NCI-H226 (cell line): ENCODE results near the gene PRND.
"Not testable (repeated sequence)": the region's sequence is repeated elsewhere in the genome, so short reads cannot be mapped to it uniquely, and the experiment has no call there.

Experiments
- DNase-seq: peaks from one replicate; pipeline ENCODE4 v3.0.0-alpha.2; 2015

The PRND gene

DNA sequence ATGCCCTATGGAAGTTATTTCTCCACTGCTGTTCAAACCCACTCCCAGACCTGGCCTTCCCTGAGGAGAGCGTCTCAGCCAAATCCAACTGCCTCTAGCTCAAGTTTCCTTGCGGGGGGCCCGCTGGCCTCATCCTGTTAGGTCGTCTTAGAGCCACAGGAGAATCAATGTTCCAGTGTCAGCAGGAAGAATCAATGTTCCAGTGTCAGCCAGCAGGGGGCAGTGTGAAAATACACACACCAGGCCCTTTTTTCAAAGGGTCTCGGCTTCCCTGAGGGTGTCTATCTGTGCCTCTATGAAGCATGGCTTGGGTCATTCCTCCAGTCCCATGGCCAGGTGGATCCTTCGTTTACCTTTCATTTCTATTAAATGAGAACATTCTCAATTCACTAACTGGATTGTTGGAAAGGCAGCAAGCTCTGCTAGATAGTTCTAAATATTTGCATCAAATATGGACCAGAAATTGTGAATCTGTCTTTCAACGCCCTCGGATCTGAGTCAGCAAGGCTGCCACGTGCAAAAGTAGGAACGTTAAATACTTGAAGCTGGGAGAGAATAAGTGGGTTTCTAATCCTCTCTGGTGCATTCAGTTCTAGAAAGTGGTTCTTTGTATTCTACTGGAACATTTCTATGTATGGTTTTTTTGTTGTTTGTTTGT is 19.2 kb downstream of the PRND start:
- no peak for DNase-seq

DNA sequence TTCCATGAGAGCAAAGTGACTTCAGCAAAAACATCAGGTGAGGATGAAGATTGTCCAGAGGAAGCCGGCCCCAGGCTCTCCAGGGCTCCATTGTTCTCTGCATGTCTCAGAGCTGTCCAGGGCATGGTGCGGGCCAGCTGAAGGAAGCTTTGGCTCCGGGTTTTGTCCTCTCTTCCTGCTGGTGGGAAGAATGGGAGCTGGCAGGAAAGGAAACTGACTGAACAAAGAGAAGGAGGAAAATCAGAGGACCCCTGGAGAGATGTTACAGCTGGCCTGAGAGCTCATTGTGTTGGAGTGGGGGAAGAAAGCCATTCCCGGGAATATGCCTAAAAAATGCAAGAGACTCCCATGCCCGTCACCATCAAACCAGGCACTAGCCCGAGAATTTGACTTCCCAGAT is 27.1 kb downstream of the PRND start:
- no peak for DNase-seq

DNA sequence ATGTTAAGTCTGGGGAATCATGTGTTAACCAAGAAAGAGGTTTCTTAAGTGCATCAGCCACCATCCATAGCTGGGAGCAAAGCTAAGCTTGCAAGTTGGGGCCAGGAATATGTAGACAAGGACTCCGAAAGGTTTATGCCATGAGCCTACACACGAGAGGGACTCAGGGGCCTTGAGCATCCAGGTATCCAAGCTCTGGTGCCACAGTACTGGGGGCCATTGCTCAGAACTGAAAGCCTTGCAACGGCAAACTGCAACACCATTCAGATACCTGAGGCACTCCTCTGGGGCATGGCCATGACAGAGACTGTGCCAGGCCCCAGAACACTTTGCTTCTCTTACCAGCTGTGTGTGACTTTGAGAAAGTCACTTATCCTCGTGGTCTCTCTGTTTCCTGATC is 27.6 kb downstream of the PRND start:
- no peak for DNase-seq

DNA sequence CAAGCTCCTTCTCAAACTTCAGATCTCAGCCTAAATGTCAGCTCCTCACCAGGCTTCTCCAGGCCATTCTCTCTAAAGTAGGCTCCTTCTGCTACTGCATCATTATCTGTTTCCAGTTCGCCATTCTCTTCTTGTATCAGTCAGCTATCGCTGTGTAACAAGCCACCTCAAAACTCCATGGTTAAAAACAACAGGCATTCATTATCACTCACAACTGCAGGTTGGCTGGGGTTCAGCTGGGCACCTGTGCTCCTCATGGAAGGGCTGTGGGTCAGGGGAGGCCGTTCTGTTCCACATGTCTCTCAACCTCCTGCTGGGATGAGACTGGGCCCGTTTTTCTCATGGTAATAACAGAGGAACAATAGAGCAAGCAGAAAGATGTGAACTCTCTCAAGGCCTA is 28.7 kb downstream of the PRND start:
- DNase-seq: no peak

DNA sequence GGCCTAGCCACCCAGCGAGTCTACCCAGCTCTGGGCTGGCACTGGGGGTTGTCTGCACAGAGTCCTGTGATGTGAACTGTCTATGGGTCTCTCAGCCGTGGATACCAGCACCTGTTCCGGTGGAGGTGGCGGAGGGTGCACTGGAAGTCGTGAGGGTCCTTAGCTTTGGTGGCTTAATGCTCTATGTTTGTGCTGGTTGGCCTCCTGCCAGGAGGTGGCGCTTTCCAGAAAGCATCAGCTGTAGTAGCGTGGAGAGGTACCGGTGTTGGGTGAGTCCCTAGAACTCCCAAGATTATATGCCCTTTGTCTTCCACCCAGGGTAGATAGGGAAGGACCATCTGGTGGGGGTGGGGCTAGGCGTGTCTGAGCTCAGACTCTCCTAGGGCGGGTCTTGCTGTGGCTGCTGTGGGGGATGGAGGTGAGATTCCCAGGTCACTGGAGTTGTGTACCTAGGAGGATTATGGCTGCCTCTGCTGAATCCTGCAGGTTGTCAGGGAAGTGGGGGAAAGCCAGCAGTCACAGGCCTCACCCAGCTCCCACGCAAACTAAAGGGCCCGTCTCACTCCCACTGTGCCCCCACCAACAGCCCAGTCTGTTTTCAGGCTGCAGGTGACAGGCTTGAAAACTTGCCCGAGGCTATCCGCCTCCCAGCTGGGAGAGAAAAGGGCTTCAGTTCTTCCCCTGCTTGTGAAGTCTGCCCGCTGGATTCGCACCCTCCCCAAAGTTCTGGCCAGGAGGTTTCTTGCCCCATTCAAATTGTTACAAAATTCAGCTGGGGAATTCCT is 37.6 kb downstream of the PRND start:
- DNase-seq: not testable (repeated sequence)

DNA sequence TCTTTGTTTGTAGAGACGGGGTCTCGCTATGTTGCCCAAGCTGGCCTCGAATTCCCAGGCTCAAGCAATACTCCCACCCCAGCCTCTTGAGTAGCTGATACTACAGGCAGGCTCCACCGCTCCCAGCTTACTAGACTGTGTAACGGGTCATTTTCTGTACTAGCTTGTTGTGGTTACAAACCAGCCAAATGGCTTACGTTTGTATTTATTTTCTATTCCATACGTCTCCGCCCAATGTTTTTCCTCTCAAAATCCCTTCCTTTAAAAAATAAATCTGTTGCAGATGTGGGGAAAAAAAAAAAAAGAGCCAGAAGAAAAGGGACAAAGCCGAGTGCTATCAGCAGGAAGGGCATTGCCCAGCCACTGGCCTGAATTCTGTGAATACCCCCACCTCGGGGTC is 41.6 kb downstream of the PRND start:
- DNase-seq: no peak

DNA sequence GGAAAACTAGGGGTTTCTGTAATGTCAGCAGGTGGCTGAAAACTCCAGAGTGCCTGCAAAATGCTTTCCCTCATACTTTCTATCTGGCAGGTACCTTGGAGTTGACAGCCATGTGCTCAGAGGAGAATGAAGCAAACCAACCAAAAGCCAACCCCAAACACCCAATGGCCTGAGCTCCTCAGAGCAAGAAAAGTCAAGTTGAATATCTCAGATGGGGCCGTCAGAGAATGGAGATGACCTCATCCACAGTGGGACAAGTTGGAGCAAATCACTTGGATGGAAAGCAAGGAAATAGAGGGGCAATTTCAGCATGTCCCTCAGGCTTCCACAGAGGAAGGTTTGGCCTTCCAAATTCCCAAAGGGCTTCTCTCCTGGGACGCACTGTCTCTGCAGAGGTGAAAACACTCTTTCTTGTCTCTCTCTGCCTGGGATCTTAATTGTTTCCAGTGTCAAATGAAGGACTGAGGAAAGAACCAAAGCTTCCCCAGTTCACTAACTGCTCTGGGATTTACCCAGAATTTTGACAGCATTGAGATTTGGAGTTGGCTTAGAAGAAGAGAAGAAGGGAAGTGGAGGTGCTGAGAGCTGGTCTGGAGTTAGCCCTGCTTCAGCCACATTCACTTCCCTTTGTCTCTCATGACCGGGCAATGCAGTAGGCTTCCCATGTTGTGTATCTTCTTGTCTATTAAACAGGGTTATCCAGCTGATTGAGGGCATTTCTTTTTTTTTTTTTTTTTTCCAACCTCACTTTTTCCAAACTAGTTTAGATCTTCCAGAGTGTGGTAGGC is 42.2 kb downstream of the PRND start:
- DNase-seq: no peak

DNA sequence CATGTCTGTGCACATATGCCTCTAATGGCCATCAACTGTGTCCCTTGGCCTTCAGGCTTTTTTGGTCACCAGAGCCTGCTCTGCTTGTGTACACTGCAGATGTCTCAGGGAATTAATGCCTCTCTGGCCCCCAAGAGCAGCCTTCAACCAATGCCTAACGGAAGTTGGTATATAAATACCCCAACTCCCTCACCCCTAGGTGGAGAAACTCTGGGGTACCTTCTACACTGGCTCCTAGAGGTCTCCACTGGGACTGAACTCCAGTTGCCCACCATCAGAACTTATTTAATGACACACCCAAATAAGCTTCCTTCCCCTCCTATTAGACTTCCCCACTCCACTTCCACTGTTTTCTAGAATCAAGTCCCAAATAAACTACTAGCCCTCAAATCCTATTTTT is 43.1 kb downstream of the PRND start:
- no peak for DNase-seq

DNA sequence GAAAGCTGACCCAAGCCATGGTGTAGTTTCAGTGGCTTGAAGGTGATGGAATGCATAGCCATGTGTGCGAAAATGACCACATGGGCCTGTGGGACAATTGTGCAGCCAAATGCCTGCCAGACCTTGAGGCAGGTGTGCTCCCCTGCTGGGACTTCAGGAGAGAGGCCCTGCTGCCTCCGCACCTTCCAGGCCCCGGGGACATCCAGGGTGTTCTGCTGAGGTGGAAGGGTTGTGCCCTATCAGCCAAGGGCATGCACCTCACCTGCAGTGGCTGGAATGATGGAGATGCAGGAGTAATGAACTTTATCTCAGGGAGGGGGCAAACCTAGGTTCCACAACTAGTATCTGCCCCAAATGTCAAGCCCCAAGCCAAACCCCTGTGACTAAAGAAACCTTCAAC is 44.0 kb downstream of the PRND start:
- DNase-seq: no peak

DNA sequence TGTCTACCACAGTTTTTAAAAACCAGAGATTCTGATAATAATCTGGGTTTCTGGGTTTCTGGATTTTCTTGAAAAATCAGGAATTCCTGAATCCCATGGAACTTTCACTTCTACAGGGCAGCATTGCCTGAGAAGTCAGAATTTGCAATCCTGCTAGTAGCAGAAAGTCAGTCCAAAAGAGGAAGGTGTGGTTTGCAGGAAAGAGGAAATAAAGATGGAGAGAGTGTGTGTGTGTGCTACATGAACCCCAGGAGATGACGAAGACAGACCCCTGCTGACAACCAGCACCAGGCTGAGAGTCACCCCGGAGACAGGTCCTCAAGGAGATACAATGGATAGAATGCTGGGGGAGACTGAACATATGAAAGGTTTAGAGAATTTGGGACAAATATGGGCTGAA is 44.9 kb downstream of the PRND start:
- DNase-seq: no peak

DNA sequence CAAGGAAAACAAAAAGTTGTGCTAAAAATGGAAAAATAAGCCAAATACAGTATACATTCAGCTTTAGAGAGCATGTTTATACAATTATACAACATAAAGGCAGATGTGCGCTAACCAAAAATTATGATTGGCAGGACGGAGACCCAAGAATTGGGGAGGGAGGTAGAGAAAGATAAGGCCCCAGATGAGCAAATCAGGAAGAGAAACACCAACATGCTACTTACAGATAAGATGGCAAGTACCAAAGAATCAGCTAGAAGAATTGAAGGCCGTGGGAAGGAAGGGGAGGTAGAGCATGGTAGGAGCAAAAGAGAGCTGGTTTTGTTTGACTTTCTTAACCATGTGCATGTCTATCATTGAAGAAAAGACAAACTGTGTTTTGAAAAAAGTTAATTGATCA is 45.4 kb downstream of the PRND start:
- no peak for DNase-seq

DNA sequence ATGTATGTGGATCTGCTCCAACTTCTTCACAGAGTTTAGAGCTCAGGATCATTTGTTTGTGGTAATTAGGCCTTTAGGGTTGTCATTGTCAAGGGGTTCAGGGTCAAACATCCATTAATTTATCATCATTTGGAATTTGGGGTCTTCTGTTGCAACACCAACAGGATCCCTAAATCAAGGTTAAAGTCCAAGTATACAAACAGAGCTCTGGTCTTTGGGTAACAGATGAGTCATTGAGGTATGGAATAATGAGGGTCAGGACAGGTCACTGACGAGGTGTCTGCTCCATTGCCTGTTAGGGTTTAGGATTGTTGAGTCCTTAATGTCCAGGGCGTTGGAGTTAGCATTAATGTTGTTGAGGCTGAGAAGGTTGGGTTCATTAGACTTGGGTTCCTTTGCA is 47.6 kb downstream of the PRND start:
- no peak for DNase-seq

DNA sequence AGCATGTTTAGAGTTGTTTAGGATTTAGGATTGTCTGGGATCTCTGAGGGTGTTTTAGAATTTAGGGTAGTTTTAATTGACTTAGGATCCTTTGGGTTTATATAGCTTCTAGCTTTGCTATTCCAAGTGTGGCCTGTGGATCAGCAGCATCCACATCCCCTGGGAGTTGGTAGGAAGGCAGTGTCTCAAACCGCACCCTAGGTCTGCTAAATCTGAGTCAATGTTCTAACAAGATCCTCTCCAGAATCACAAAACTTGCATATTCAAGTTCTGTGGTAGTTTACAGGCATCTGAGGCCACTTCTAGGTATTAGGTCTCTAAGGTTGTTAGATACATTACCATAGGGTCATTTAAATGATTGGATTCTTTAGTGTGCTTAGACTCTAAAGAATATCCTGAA is 48.3 kb downstream of the PRND start:
- no peak for DNase-seq

DNA sequence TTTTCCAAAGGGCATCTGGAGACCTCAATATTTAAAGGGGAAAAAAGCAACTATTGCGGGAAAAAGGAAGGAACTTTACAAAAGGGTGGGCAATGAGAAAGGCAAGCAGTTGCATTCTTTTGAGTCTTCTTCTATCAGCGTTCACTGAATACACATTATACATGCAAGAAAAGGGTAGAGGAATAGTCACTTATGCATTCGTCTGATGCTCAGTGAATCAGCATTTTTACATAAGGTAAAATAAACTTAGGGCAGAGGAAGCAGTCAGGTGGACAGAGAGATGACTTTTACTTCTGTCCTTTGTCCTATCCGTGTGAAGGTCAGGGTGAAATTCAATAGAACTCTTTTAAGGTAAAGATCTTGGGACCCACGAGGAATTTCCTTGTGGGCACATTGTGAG is 49.3 kb downstream of the PRND start:
- no peak for DNase-seq

DNA sequence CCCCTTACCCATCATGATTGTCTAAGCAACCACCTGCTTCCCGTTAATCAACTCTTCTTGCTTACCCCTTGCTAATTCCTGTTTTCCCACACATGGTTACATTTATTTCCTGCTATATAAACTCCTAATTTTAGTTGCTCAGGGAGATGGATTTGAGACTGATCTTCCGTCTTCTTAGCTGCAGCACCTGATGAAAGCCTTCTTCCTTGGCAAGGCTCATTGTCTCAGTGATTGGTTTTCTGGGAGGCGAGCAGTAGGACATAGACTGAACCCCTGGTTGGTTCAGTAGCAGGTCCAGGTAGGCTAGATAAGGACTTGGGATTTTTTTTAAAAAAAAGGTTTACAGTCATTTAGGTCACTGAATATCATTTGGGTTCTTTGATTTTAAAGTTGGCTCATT is 50.4 kb downstream of the PRND start:
- no peak for DNase-seq

DNA sequence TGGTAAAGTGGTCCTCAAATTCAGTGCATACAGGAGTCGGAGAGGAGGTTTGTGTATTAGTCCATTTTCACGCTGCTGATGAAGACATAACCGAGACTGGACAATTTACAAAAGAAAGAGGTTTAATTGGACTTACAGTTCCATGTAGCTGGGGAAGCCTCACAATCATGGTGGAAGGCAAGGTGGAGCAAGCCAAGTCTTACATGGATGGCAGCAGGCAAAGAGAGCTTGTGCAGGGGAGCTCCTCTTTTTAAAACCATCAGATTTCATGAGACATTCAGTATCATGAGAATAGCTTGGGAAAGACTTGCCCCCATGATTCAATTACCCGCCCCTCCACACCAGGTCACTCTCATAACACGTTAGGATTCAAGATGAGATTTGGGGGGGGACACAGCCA is 51.3 kb downstream of the PRND start:
- DNase-seq: not testable (repeated sequence)

DNA sequence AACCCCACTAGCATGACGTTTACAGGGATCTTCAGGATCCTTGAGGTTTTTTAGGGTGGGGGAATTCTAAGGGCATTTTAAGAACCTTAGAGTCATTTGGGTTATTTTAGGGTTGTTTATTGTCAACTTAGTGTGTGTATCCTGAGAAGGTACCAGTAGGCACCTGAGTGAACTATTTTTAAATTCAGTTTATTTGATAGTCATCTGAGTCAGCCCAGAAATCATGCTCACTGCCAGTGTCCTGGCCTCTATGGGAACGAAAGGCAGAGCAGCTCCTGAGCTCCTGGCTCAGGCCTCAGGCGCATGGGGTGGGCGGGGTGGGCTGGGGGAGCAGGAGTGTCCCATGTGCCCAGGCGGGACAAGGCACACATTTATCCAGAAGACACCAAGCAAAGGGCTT is 52.0 kb downstream of the PRND start:
- DNase-seq: no peak

DNA sequence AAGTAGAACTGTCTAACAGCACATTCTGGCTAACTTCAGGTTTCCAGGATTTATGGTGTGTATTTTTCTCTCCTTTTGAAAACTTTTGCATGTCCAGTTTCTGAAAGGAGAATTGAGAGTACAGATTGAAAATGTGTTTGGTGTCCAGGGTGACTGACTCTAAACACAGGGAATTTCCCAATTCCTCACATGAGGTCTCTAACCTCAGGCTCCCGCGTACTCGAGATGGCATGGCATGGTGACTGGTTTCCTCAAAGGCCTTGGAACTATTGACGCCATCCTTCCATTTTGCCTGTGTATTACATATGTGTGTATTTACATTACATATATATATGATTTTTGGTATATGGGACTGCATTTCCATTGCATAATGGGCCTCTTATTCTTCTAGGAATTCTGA is 52.5 kb downstream of the PRND start:
- no peak for DNase-seq

DNA sequence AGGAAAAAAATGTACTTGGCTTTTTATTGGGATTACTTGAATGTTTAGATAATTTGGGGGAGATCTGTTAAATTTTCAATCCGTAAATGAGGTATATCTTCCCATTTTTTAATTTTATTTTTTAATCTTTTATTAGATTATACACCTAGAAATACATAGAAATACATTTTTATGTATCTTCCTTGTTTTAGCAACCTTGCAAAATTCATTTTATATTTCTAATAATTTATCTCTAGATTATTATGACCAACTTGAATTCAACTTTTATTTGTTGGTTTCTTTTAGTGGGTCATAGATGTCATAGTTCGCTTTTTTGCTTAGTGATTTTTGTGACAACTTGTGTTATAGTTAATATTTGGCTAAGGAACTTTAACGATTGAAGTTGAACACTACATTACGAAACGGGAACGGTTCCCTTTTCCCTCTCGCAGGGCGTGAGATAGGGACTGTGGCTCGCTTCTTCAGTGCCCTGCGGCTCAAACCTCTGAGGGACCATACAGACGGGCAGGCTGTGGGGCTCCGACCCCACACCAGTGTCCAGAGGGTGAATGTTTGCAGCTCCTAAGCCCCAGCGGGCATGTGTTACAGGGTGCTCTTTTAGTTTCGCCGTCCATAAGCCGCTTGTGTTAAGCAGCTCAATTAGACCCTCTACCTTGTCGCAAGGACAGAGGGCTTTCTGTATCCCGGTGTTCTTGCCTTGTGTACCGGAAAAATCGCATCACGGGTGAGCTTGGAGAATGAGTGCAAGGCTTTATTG is 53.8 kb downstream of the PRND start:
- DNase-seq: no peak

DNA sequence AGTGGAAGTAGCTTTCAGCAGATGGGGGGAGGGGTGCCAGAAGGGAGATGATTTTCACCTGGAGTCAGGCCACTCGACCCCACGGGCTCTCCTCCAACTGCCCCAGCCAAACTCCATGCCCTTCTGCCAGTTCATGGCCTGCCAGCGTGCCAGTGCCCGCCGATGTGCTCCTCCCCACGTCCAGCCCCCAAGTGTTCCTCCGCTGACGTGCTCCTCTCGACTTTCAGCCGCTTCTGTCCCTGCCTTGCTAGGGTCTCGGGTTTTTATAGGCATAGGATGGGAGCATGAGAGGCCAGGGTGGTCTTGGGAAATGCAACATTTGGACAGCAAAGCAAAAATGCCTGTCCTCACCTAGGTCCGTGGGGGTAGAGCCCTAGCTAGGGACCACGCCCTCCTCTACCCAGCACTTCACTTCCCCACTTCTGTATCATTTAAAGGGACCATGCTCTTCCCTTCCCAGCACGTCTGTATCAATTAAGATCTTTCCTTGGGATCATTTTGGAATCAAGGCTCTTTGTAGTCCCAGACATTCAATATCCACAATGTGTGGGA is 54.4 kb downstream of the PRND start:
- no peak for DNase-seq
